Measurements from ENCODE around the gene GLYATL2.

GLYATL2 gene

GRCh38 chr11:58844361-58845005 is at the start of gene GLYATL2:
TSS of gene GLYATL2 (minus strand) at chr11:58844704. CDS start at chr11:58839612, 5,092 bp downstream.
- TF ChIP-seq CTCF (IDR thresholded peaks at IDR 0.05; ENCODE audit: extremely low read depth, missing control alignments), result no peak
- no peak for DNase-seq (ENCODE audit: low spot score)

- DNase-seq (ENCODE audit: low spot score), result no peak
- no peak for TF ChIP-seq CTCF (IDR thresholded peaks at IDR 0.05; ENCODE audit: extremely low read depth, missing control alignments)
Observed at GRCh38 chr11:58893899-58894298, 49.4 kb upstream of the GLYATL2 start.

GRCh38 chr11:58888579-58888978 is 44.1 kb upstream of the GLYATL2 start:
- DNase-seq (ENCODE audit: low spot score), result no peak
- no peak for TF ChIP-seq CTCF (IDR thresholded peaks at IDR 0.05; ENCODE audit: extremely low read depth, missing control alignments)

GRCh38 chr11:58887452-58887851 is 42.9 kb upstream of the GLYATL2 start:
- no peak for TF ChIP-seq CTCF (IDR thresholded peaks at IDR 0.05; ENCODE audit: extremely low read depth, missing control alignments)
- no peak for DNase-seq (ENCODE audit: low spot score)

GRCh38 chr11:58880625-58881024 is 36.1 kb upstream of the GLYATL2 start:
- DNase-seq (ENCODE audit: low spot score), result no peak
- TF ChIP-seq CTCF (IDR thresholded peaks at IDR 0.05; ENCODE audit: extremely low read depth, missing control alignments), result no peak

GRCh38 chr11:58880166-58880565 is 35.7 kb upstream of the GLYATL2 start:
- no peak for DNase-seq (ENCODE audit: low spot score)
- no peak for TF ChIP-seq CTCF (IDR thresholded peaks at IDR 0.05; ENCODE audit: extremely low read depth, missing control alignments)

GRCh38 chr11:58867556-58867955 is 23.1 kb upstream of the GLYATL2 start:
- no peak for TF ChIP-seq CTCF (IDR thresholded peaks at IDR 0.05; ENCODE audit: extremely low read depth, missing control alignments)
- DNase-seq (ENCODE audit: low spot score), result no peak
